Progenitor cell of endocrine pancreas (in vitro differentiated cells): ENCODE measurements around the gene SPOCK3. TPM values are rescaled to one million over a fixed set of nuclear protein-coding genes. Genes with fewer than 3 reads are reported as not detected.

ENCODE experiments used
- DNase-seq: peaks from one replicate; pipeline ENCODE4 v3.0.0; 2021; ENCODE audit warnings: low spot score; ENCODE audit not compliant: unreplicated experiment
- H3K27ac Mint-ChIP-seq: 2 replicates; pipeline ENCODE4 v1.8.0; 2021; ENCODE audit warnings: mild to moderate bottlenecking, moderate library complexity, mixed read lengths
- H3K27me3 Mint-ChIP-seq: 2 replicates; pipeline ENCODE4 v1.8.0; 2021; ENCODE audit warnings: mixed read lengths
- H3K36me3 Mint-ChIP-seq: 2 replicates; pipeline ENCODE4 v1.8.0; 2022; ENCODE audit warnings: mixed read lengths; ENCODE audit not compliant: insufficient read depth
- H3K4me1 Mint-ChIP-seq: 2 replicates; pipeline ENCODE4 v1.8.0; 2021; ENCODE audit warnings: low read depth, mixed read lengths
- H3K4me3 Mint-ChIP-seq: 2 replicates; pipeline ENCODE4 v1.8.0; 2021; ENCODE audit warnings: low read depth, mild to moderate bottlenecking, moderate library complexity, mixed read lengths
- H3K9me3 Mint-ChIP-seq: 2 replicates; pipeline ENCODE4 v1.8.0; 2021; ENCODE audit warnings: low read depth, mixed read lengths
- CTCF ChIP-seq: fragments of 200-600 bp; sonication (generic); IDR thresholded peaks from one replicate; pipeline ENCODE4 v1.5.0; 2021; ENCODE audit warnings: antibody characterized with exemption, mild to moderate bottlenecking; ENCODE audit not compliant: unreplicated experiment
- total RNA-seq: library from RNA; stranded (reverse); gene quantifications from 2 replicates; pipeline ENCODE4 v1.2.1, GENCODE V29; 2021

Gene SPOCK3
- total RNA-seq, 1 donor from 2014 or later = 1.3 TPM

- H3K36me3 Mint-ChIP-seq = no peaks in the 10 kb centered on the region
Measured at GRCh38 chr4:166913926-166914325, 320.4 kb downstream of the SPOCK3 start.

GRCh38 chr4:166903408-166903807, 330.9 kb downstream of the SPOCK3 start:
- H3K27ac Mint-ChIP-seq = no peak overlapping the region
- TF ChIP-seq CTCF = no peak
- H3K9me3 Mint-ChIP-seq = no peaks in the 10 kb centered on the region
- H3K27me3 Mint-ChIP-seq = no peaks in the 10 kb centered on the region
- H3K4me1 Mint-ChIP-seq = no peaks in the 10 kb centered on the region
- no peak for DNase-seq
- H3K36me3 Mint-ChIP-seq = no peaks in the 10 kb centered on the region
- no peak overlapping the region for H3K4me3 Mint-ChIP-seq

More at GRCh38 chr4:166913926-166914325, 320.4 kb downstream of the SPOCK3 start:
- Mint-ChIP-seq H3K4me3 (no peak overlapping the region), H3K27ac (no peak overlapping the region), H3K27me3 (no peaks in the 10 kb centered on the region), H3K4me1 (peaks cover 3% of the 10 kb centered on the region), H3K9me3 (no peaks in the 10 kb centered on the region)
- DNase-seq = no peak
- no peak for TF ChIP-seq CTCF

- Mint-ChIP-seq H3K4me3 (no peak overlapping the region), H3K27me3 (no peaks in the 10 kb centered on the region), H3K27ac (no peak overlapping the region), H3K9me3 (no peaks in the 10 kb centered on the region), H3K36me3 (no peaks in the 10 kb centered on the region), H3K4me1 (no peaks in the 10 kb centered on the region)
- no peak for TF ChIP-seq CTCF
- DNase-seq = no peak
Measured at GRCh38 chr4:166902941-166903340, 331.4 kb downstream of the SPOCK3 start.

- DNase-seq = no peak
- no peak overlapping the region for H3K4me3 Mint-ChIP-seq
- H3K27ac Mint-ChIP-seq = no peak overlapping the region
- H3K27me3 Mint-ChIP-seq = no peaks in the 10 kb centered on the region
- no peaks in the 10 kb centered on the region for H3K9me3 Mint-ChIP-seq
- H3K4me1 Mint-ChIP-seq = peaks cover 2% of the 10 kb centered on the region
- no peak for TF ChIP-seq CTCF
- H3K36me3 Mint-ChIP-seq = no peaks in the 10 kb centered on the region
Measured at GRCh38 chr4:166896254-166896653, 338.0 kb downstream of the SPOCK3 start.

GRCh38 chr4:166895771-166896170, 338.5 kb downstream of the SPOCK3 start:
- no peaks in the 10 kb centered on the region for H3K27me3 Mint-ChIP-seq
- H3K27ac Mint-ChIP-seq = no peak overlapping the region
- no peak for TF ChIP-seq CTCF
- H3K9me3 Mint-ChIP-seq = no peaks in the 10 kb centered on the region
- H3K36me3 Mint-ChIP-seq = no peaks in the 10 kb centered on the region
- peaks cover 2% of the 10 kb centered on the region for H3K4me1 Mint-ChIP-seq
- no peak for DNase-seq
- H3K4me3 Mint-ChIP-seq = no peak overlapping the region
